HEK293 (cell line): ENCODE measurements around the gene SKIL.

Experiments used
- CTCF ChIP-seq: fragments of 450-650 bp; formaldehyde crosslinking; IDR thresholded peaks from 2 replicates; pipeline ENCODE4 v1.5.1; 2016; ENCODE audit warnings: missing biosample characterization, missing genetic modification characterization
- SETDB1 ChIP-seq: IDR thresholded peaks from one replicate; pipeline ENCODE4 v1.6.1; 2017; ENCODE audit warnings: mild to moderate bottlenecking, low read length, moderate library complexity, mixed read lengths; ENCODE audit not compliant: insufficient read length
- ZBTB11 ChIP-seq: fragments of 450-650 bp; formaldehyde crosslinking; conservative IDR thresholded peaks from 2 replicates; pipeline ENCODE4 v1.5.1; 2016; ENCODE audit warnings: low read depth, missing biosample characterization, missing genetic modification characterization

GRCh38 chr3:170417090-170417489 is 59.6 kb downstream of the SKIL start:
- TF ChIP-seq SETDB1 (no peak), CTCF (tag by site-specific recombination) (no peak), ZBTB11 (tag by site-specific recombination) (no peak)
